GM12878 (cell line): ENCODE measurements around the gene RNASE13. TPM values are rescaled to one million over a fixed set of nuclear protein-coding genes. Genes with fewer than 3 reads are reported as not detected.

ENCODE experiments used
- ATAC-seq: fragments of 200-7000 bp; cut with Tn5 transposase; 3 replicates; pipeline ENCODE4 v1.9.1; 2020; ENCODE audit warnings: mild to moderate bottlenecking, moderate library complexity
- BruUV-seq: library from RNA; stranded (reverse); fragments of 400-500 nt; replicated peaks from 2 replicates; lab custom pipeline; 2021; lab: Mats Ljungman, UMichigan
- CTCF ChIA-PET: fragments of 300-600 bp; sonication (Branson Sonifier 250); formaldehyde crosslinking; extraction: SDS; loops from one replicate; lab custom pipeline; 2021; ENCODE audit warnings: inconsistent platforms; lab: Yijun Ruan, JAX
- POLR2A ChIA-PET: fragments of 350-600 bp; formaldehyde crosslinking; extraction: SDS; loops from one replicate; lab custom pipeline; 2021; ENCODE audit warnings: inconsistent platforms; lab: Charles Lee
- RAD21 ChIA-PET: fragments of 300-600 bp; sonication (Branson Sonifier 250); formaldehyde crosslinking; loops from one replicate; lab custom pipeline; 2023; ENCODE audit warnings: antibody characterized with exemption; ENCODE audit not compliant: unreplicated experiment; lab: Charles Lee
- SMC1A ChIA-PET: fragments of 300-600 bp; sonication (Branson Sonifier 250); formaldehyde crosslinking; loops from one replicate; lab custom pipeline; 2023; ENCODE audit not compliant: unreplicated experiment, uncharacterized antibody; lab: Charles Lee
- DNase-seq: peaks from one replicate; pipeline ENCODE4 v3.0.0-alpha.2; 2011; ENCODE audit warnings: low read depth, low spot score
- FAIRE-seq: peaks from 3 replicates; lab custom pipeline; 2011; peaks lifted over from hg19 to GRCh38; lab: Jason Lieb, UNC
- H2AFZ ChIP-seq: 2 replicates; pipeline ENCODE4 v1.6.0; 2011; ENCODE audit warnings: low read depth, low read length, control low read depth; ENCODE audit not compliant: control insufficient read depth
- H3K27ac ChIP-seq: 2 replicates; pipeline ENCODE4 v1.5.1; 2011; ENCODE audit warnings: control low read depth; ENCODE audit not compliant: control insufficient read depth, insufficient read depth
- H3K27me3 ChIP-seq, 2 experiments: replicated peaks in 1 of 2; 2 replicates each; pipeline versions ENCODE4 v1.6.0 to v1.6.1; 2011; ENCODE audit warnings: low read length in 1 of 2; ENCODE audit not compliant: control insufficient read depth in 2 of 2, insufficient read depth in 2 of 2
- H3K36me3 ChIP-seq, 2 experiments: 2 replicates each; pipeline ENCODE4 v1.5.1; 2011; ENCODE audit warnings: low read length in 1 of 2; ENCODE audit not compliant: control insufficient read depth in 2 of 2, insufficient read depth in 2 of 2
- H3K4me1 ChIP-seq: 2 replicates; pipeline ENCODE4 v1.6.1; 2011; ENCODE audit warnings: mild to moderate bottlenecking, low read length, moderate library complexity, mixed read lengths; ENCODE audit not compliant: control insufficient read depth, insufficient read depth
- H3K4me2 ChIP-seq: 2 replicates; pipeline ENCODE4 v1.6.0; 2011; ENCODE audit warnings: control low read depth; ENCODE audit not compliant: control insufficient read depth, insufficient read depth
- H3K4me3 ChIP-seq: fragments of 200-600 bp; sonication (generic); 2 replicates; pipeline ENCODE4 v1.5.1; 2016
- H3K79me2 ChIP-seq: 2 replicates; pipeline ENCODE4 v1.6.0; 2011; ENCODE audit warnings: low read length; ENCODE audit not compliant: control insufficient read depth, insufficient read depth
- H3K9ac ChIP-seq: 2 replicates; pipeline ENCODE4 v1.8.0; 2011; ENCODE audit warnings: low read length, control low read depth, mixed read lengths; ENCODE audit not compliant: control insufficient read depth, insufficient read depth
- H3K9me3 ChIP-seq: replicated peaks from 3 replicates; pipeline ENCODE4 v1.5.1; 2011; ENCODE audit warnings: mild to moderate bottlenecking, low read length; ENCODE audit not compliant: control insufficient read depth, insufficient read depth
- H4K20me1 ChIP-seq: 2 replicates; pipeline ENCODE4 v1.6.0; 2011; ENCODE audit not compliant: control insufficient read depth, insufficient read depth
- ATF3 ChIP-seq: IDR thresholded peaks from 2 replicates; pipeline ENCODE4 v1.6.1; 2011; ENCODE audit warnings: low read depth, mild to moderate bottlenecking, low read length, moderate library complexity, borderline replicate concordance; ENCODE audit errors: extremely low read depth
- BACH1 ChIP-seq: fragments of 450-650 bp; IDR thresholded peaks from 2 replicates; pipeline ENCODE4 v1.6.1; 2017; ENCODE audit warnings: mild to moderate bottlenecking, borderline replicate concordance
- FOXM1 ChIP-seq: IDR thresholded peaks from 2 replicates; pipeline ENCODE4 v1.6.1; 2012; ENCODE audit warnings: low read depth, mild to moderate bottlenecking, inconsistent platforms, low read length, moderate library complexity
- HDAC6 ChIP-seq: fragments of 200-600 bp; sonication (generic); IDR thresholded peaks from one replicate; pipeline ENCODE4 v1.8.0; 2017; ENCODE audit warnings: antibody characterized with exemption; ENCODE audit not compliant: unreplicated experiment
- JUND ChIP-seq: IDR thresholded peaks from 2 replicates; pipeline ENCODE4 v1.6.1; 2012; ENCODE audit warnings: low read depth, mild to moderate bottlenecking, low read length, improper control_type of control experiment, moderate library complexity
- MAX ChIP-seq: IDR thresholded peaks from 2 replicates; pipeline ENCODE4 v1.6.1; 2012; ENCODE audit warnings: low read depth, low read length, improper control_type of control experiment
- MEF2B ChIP-seq: fragments of 450-650 bp; IDR thresholded peaks from 2 replicates; pipeline ENCODE4 v1.6.1; 2018; ENCODE audit warnings: mild to moderate bottlenecking, moderate library complexity; ENCODE audit not compliant: partially characterized antibody, poor library complexity, severe bottlenecking
- MYC ChIP-seq: IDR thresholded peaks from 2 replicates; pipeline ENCODE4 v1.6.1; 2011; ENCODE audit warnings: mild to moderate bottlenecking, low read length, moderate library complexity, inconsistent platforms; ENCODE audit not compliant: insufficient read depth, insufficient replicate concordance, insufficient read length, severe bottlenecking
- NFIC ChIP-seq: IDR thresholded peaks from 2 replicates; pipeline ENCODE4 v1.6.1; 2012; ENCODE audit warnings: low read depth, mild to moderate bottlenecking, inconsistent platforms, low read length, moderate library complexity
- NFYB ChIP-seq: IDR thresholded peaks from 2 replicates; pipeline ENCODE4 v1.6.1; 2011; ENCODE audit warnings: low read depth, mild to moderate bottlenecking, low read length, improper control_type of control experiment, moderate library complexity; ENCODE audit not compliant: insufficient read depth
- POLR2A ChIP-seq: IDR thresholded peaks from 2 replicates; pipeline ENCODE4 v1.6.1; 2011; ENCODE audit warnings: low read depth, mild to moderate bottlenecking, low read length
- RELB ChIP-seq: fragments of 450-650 bp; IDR thresholded peaks from 2 replicates; pipeline ENCODE4 v1.6.1; 2017; ENCODE audit warnings: low read depth, mild to moderate bottlenecking, moderate library complexity
- TARDBP ChIP-seq: IDR thresholded peaks from 2 replicates; pipeline ENCODE4 v1.6.1; 2016; ENCODE audit warnings: borderline replicate concordance
- TCF3 ChIP-seq: IDR thresholded peaks from 2 replicates; pipeline ENCODE4 v1.6.1; 2012; ENCODE audit warnings: low read depth, mild to moderate bottlenecking, low read length, borderline replicate concordance; ENCODE audit not compliant: insufficient read depth
- ZZZ3 ChIP-seq: IDR thresholded peaks from 2 replicates; pipeline ENCODE4 v1.6.1; 2011; ENCODE audit warnings: low read depth; ENCODE audit not compliant: control insufficient read depth, insufficient read length
- WGBS: methylation state at CpG from one replicate; pipeline ENCODE4 v1.1.6; 2016; ENCODE audit warnings: low lambda C conversion rate; ENCODE audit not compliant: insufficient replicate concordance, insufficient coverage; ENCODE audit errors: missing lambda C conversion rate; 5-methylcytosine and 5-hydroxymethylcytosine counted together
- in situ Hi-C: fragments of 300-500 bp; cut with MboI; formaldehyde crosslinking; loops from 9 replicates; pipeline ENCODE4 v1.14.3; 2018; ENCODE audit warnings: mixed read lengths
- intact Hi-C: fragments of 100-400 bp; cut with micrococcal nuclease; formaldehyde crosslinking; loops from one replicate; pipeline ENCODE4 v1.14.2; 2022; ENCODE audit not compliant: unreplicated experiment
- polyA plus RNA-seq, 11 experiments: library from polyadenylated mRNA; depleted of rRNA in 4 of 11; unstranded in 6 of 11; stranded (reverse) in 5 of 11; fragments of >200 nt; fragmentation: Nextera tagmentation in 4 of 11; fragmentation: Illumina TruSeq in 1 of 11; extraction: Ambion mirVana in 4 of 11; extraction: Trizol in 1 of 11; gene quantifications; 1 replicate in 1 of 11; 2 replicates in 10 of 11; pipeline versions ENCODE4 v1.2.1 to v1.2.3, GENCODE V29; 2011 to 2016; ENCODE audit warnings: inconsistent platforms in 2 of 11, missing spikeins in 2 of 11, low read depth in 1 of 11
- total RNA-seq, 4 experiments: library from RNA; depleted of rRNA in 3 of 4; stranded (reverse); fragments of >200 nt in 3 of 4; fragmentation: Illumina TruSeq in 1 of 4; extraction: Trizol in 1 of 4; gene quantifications; 2 replicates each; pipeline versions ENCODE4 v1.2.1 to v1.2.3, GENCODE V29; 2013 to 2021
- TF ChIP-seq, protein P1 (sequence below): IDR thresholded peaks from 2 replicates; pipeline ENCODE4 v1.6.1; 2012; ENCODE audit warnings: mild to moderate bottlenecking, low read depth, low read length

Gene RNASE13
- total and polyA plus RNA-seq, 10 of the 15 experiments (the other 5 are each of a cell fraction or from before 2014, with no cell fraction given) = not detected

DNA sequence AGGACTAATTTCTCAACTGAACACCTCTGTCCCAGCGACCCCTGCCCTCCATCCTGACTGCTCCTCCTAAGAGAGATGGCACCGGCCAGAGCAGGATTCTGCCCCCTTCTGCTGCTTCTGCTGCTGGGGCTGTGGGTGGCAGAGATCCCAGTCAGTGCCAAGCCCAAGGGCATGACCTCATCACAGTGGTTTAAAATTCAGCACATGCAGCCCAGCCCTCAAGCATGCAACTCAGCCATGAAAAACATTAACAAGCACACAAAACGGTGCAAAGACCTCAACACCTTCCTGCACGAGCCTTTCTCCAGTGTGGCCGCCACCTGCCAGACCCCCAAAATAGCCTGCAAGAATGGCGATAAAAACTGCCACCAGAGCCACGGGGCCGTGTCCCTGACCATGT lies 8.3 kb upstream of the RNASE13 start (continued):
- no peak for TF ChIP-seq MAX
- no peak for TF ChIP-seq ATF3
- no peak for TF ChIP-seq FOXM1

- intact Hi-C loops = no loop called here
- ATAC-seq = no peak
- Histone ChIP-seq H3K27ac (no peak within 1 kb of the TSS), H2AFZ (no peak within 1 kb of the TSS), H3K36me3 (no peaks in the 10 kb centered on the region), H4K20me1 (no peaks in the 10 kb centered on the region), H3K4me1 (no peaks in the 10 kb centered on the region), H3K9me3 (no peaks in the 10 kb centered on the region), H3K4me2 (no peak within 1 kb of the TSS), H3K4me3 (no peak within 1 kb of the TSS), H3K9ac (no peak within 1 kb of the TSS), H3K79me2 (no peaks in the 10 kb centered on the region), H3K27me3 (peaks cover 0 to 11% of the 10 kb centered on the region in 2 experiments; a peak in 2 of 4 replicates)
- ChIA-PET CTCF (interaction anchor here (1.0 to 4.3 kb wide), 2 partner anchors 22 to 27 kb away, joined by 3 to 57 read pairs; no protein-coding TSS in a partner anchor), RAD21 (interaction anchor here (2.1 to 3.5 kb wide), 2 partner anchors 26 to 27 kb away, joined by 5 to 24 read pairs; no protein-coding TSS in a partner anchor), SMC1A (interaction anchor here (3.8 kb wide), 1 partner anchor 27 kb away, joined by 36 read pairs; no protein-coding TSS in a partner anchor), POLR2A (no interaction called here)
- in situ Hi-C loops = no loop called here
- WGBS = 31% methylated on average over 11 of the region's 11 CpGs
- no peak for DNase-seq
- no peak for FAIRE-seq
- BruUV-seq = no TSS peak
- no peak for TF ChIP-seq NFYB
- TF ChIP-seq TCF3 = no peak
- no peak for TF ChIP-seq HDAC6
- no peak for TF ChIP-seq MYC
- TF ChIP-seq, protein P1, sequence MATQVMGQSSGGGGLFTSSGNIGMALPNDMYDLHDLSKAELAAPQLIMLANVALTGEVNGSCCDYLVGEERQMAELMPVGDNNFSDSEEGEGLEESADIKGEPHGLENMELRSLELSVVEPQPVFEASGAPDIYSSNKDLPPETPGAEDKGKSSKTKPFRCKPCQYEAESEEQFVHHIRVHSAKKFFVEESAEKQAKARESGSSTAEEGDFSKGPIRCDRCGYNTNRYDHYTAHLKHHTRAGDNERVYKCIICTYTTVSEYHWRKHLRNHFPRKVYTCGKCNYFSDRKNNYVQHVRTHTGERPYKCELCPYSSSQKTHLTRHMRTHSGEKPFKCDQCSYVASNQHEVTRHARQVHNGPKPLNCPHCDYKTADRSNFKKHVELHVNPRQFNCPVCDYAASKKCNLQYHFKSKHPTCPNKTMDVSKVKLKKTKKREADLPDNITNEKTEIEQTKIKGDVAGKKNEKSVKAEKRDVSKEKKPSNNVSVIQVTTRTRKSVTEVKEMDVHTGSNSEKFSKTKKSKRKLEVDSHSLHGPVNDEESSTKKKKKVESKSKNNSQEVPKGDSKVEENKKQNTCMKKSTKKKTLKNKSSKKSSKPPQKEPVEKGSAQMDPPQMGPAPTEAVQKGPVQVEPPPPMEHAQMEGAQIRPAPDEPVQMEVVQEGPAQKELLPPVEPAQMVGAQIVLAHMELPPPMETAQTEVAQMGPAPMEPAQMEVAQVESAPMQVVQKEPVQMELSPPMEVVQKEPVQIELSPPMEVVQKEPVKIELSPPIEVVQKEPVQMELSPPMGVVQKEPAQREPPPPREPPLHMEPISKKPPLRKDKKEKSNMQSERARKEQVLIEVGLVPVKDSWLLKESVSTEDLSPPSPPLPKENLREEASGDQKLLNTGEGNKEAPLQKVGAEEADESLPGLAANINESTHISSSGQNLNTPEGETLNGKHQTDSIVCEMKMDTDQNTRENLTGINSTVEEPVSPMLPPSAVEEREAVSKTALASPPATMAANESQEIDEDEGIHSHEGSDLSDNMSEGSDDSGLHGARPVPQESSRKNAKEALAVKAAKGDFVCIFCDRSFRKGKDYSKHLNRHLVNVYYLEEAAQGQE = no peak
- TF ChIP-seq POLR2A = no peak
- TF ChIP-seq TARDBP = no peak
- no peak for TF ChIP-seq JUND
- TF ChIP-seq ZZZ3 = no peak
- no peak for TF ChIP-seq RELB
- no peak for TF ChIP-seq MEF2B
- no peak for TF ChIP-seq BACH1
- no peak for TF ChIP-seq NFIC
These were observed 7.2 kb upstream of the RNASE13 start, which contains the start of gene RNASE7 for GRCh38 chr14:21041676-21042433. RNASE7 (plus strand) TSS chr14:21042362; CDS start chr14:21042993, 631 bp downstream.
